IPS-18a (cell line): Measurements from ENCODE around the gene CPSF7.
"Not testable (repeated sequence)": the region's sequence is repeated elsewhere in the genome, so short reads cannot be mapped to it uniquely, and the experiment has no call there.

Experiments used
- H3K27ac ChIP-seq: one replicate; pipeline ENCODE4 v1.5.1; 2013; ENCODE audit warnings: low read length
- H3K27me3 ChIP-seq: one replicate; pipeline ENCODE4 v1.6.1; 2013; ENCODE audit warnings: mild to moderate bottlenecking, low read length; ENCODE audit not compliant: control insufficient read depth, insufficient read depth
- H3K36me3 ChIP-seq: one replicate; pipeline ENCODE4 v1.6.1; 2013; ENCODE audit warnings: low read depth, low read length; ENCODE audit not compliant: control insufficient read depth
- H3K4me1 ChIP-seq: one replicate; pipeline ENCODE4 v1.6.1; 2013; ENCODE audit warnings: low read depth, low read length; ENCODE audit not compliant: control insufficient read depth
- H3K4me3 ChIP-seq: one replicate; pipeline ENCODE4 v1.5.1; 2013; ENCODE audit warnings: low read length
- H3K9ac ChIP-seq: one replicate; pipeline ENCODE4 v1.6.1; 2013; ENCODE audit warnings: mild to moderate bottlenecking, low read length, moderate library complexity
- H3K9me3 ChIP-seq: one replicate; pipeline ENCODE4 v1.6.1; 2013; ENCODE audit warnings: low read depth, low read length; ENCODE audit not compliant: control insufficient read depth

CPSF7 gene

DNA sequence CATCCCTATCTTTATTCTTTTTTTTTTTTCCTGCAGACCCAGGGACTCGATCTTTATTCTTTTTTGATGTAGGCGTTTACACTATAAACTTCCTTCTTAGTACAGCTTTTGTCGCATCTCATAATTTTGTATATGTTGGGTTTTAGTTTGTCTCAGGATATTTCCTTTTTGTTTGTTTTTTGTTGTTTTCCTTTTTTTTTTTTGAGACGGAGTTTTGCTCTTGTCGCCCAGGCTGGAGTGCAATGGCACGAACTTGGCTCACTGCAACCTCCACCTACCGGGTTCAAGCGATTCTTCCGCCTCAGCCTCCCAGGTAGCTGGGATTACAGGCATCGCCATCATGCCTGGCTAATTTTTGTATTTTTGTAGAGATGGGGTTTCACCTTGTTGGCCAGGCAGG, 1.1 kb upstream of the CPSF7 start:
- Histone ChIP-seq H3K36me3 (peaks cover 28% of the 10 kb centered on the region), H3K4me3 (peak overlapping the region; percentile 86), H3K9ac (peak overlapping the region; percentile 98)
- not testable (repeated sequence) for H3K27ac ChIP-seq, H3K27me3 ChIP-seq, H3K4me1 ChIP-seq, H3K9me3 ChIP-seq

DNA sequence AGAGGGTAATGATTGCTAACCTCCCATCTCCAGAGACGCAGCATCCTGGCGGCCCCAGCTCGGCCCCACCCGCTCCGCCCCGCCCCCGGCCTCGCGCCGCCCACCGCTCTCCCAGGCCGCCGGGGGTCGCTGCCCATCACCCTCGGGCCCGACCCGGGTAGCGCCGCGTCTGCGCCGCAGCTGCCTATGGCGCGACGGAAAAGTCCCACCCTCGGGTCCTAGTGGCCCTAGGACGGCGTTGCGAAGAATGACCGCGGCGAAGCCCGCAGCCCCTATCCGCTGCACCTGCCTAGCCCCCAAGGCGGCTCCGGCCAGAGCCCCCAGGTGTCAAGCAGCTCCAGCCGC, 457 bp downstream of the CPSF7 start:
- H3K9ac ChIP-seq = peak overlapping the region; percentile 98
- H3K9me3 ChIP-seq = no peaks in the 10 kb centered on the region
- peaks cover 43% of the 10 kb centered on the region for H3K36me3 ChIP-seq
- no peaks in the 10 kb centered on the region for H3K4me1 ChIP-seq
- H3K4me3 ChIP-seq = peak overlapping the region; percentile 86
- peak overlapping the region; percentile 82 for H3K27ac ChIP-seq
- no peaks in the 10 kb centered on the region for H3K27me3 ChIP-seq

DNA sequence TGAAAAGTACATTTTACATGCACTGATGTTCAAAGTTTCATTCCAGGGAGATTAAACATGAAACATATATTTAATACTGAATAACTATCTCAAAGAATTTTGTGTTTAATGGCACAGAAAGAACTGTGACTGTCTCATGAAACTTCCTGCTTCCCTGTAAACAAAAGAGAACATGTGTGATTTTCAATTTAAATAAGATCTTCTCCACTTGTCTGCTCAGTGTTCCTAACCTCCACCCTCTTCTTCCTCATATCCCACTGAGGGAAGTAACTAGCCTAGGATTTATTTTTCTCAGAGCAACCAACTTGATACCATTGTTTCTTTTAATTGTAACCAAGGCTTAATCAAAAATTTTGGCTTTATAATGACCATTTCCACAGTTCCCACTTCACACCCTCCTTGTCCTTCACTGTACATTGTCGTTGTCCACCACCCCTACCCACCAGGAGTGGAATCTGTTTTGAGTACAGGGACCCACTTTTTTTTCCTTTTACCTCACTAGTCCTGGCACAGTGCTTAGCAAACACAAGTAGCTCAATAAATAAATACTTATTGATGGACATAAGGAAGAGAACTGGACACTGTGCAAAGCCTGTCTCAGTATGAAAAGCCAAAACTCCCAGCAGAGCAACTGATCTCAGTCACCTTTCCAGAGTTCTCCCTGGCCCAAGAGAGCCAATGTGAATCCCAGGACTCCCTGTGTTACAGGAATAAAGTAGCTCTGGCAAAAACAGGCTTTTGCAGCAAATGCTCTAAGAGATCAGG, 4.2 kb downstream of the CPSF7 start:
- H3K9me3 ChIP-seq = no peaks in the 10 kb centered on the region
- H3K27ac ChIP-seq = no peak overlapping the region
- H3K9ac ChIP-seq = no peak overlapping the region
- H3K27me3 ChIP-seq = no peaks in the 10 kb centered on the region
- peaks cover 76% of the 10 kb centered on the region for H3K36me3 ChIP-seq
- no peaks in the 10 kb centered on the region for H3K4me1 ChIP-seq
- H3K4me3 ChIP-seq = no peak overlapping the region

DNA sequence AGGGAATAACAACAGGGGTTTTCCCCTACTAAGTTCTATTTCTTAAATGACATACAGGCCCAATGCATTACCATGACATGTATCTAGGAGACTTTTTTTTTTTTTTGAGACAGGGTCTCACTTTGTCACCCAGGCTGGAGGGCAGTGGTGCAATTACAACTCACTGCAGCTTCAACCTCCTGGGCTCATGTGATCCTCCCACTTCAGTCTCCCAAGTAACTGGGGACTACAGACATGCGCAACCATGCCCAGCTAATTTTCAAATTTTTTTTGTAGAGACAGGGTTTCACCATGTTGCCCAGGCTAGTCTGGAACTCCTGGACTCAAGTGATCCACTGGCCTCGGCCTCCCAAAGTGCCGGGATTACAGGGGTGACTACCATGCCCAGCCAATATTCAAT, 7.5 kb downstream of the CPSF7 start:
- H3K9ac ChIP-seq = no peak overlapping the region
- H3K9me3 ChIP-seq = no peaks in the 10 kb centered on the region
- H3K27me3 ChIP-seq = no peaks in the 10 kb centered on the region
- H3K27ac ChIP-seq = no peak overlapping the region
- H3K36me3 ChIP-seq = peaks cover 93% of the 10 kb centered on the region
- H3K4me1 ChIP-seq = no peaks in the 10 kb centered on the region
- no peak overlapping the region for H3K4me3 ChIP-seq

DNA sequence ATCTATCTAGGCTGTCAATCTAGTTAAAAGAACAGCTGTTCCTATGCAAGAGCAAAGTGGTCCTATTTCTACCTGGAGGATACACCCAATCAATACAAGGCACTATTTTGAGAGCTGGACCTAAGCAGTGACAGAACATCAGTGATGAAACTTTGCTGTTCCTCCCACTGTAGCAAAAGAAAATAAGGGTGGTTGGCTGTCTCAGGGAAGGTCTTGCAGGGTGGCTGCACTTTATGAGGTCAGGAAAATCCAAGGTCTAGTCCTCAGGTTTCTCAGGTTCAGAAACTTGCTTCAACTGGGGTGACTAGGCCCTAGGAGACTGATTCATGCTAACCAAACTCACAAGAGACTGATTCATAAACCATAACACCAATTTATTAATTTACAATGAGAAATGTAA, 11.6 kb downstream of the CPSF7 start:
- Histone ChIP-seq H3K4me3 (no peak overlapping the region), H3K27me3 (no peaks in the 10 kb centered on the region), H3K27ac (no peak overlapping the region), H3K4me1 (no peaks in the 10 kb centered on the region), H3K9ac (no peak overlapping the region), H3K9me3 (no peaks in the 10 kb centered on the region), H3K36me3 (peaks cover 93% of the 10 kb centered on the region)

DNA sequence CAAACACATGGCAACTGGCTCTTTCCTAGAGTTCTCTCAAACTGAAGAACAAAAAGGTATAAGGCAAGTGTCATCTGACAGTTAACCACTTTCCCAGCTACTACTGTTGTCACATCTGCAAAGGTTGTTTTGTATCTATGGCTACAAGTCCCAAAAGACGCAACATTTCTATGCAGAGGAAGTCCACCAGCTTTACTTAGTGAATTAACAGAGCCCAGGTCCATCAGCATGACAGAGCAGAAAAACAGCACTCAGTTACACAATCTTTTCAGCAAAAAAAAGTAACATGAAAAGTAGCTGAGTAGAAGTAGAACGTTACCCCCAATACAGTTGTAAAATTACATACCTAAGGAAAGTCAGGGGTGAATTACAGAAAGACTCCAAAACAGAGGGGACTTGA, 12.1 kb downstream of the CPSF7 start:
- peaks cover 96% of the 10 kb centered on the region for H3K36me3 ChIP-seq
- H3K9me3 ChIP-seq = no peaks in the 10 kb centered on the region
- no peaks in the 10 kb centered on the region for H3K27me3 ChIP-seq
- H3K4me1 ChIP-seq = no peaks in the 10 kb centered on the region
- no peak overlapping the region for H3K27ac ChIP-seq
- no peak overlapping the region for H3K9ac ChIP-seq
- H3K4me3 ChIP-seq = no peak overlapping the region

DNA sequence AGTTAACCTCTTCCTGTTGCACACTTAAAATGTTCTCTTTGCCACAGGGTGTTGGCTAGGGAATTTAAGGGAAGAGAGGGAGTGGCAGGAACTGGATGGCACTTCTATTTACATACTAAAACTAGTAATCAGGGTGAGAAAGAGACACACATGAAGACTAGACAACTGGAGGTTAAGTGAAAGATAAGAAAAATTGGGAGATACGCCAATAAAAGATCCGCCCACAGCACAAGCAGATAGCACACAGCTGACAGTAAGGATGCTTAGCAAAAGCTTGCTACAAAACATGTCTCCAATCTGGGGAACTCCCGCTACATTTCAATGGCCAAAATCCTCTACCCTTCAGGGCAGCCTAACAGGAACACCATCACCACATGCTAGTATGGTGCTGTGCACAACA, 12.8 kb downstream of the CPSF7 start:
- Histone ChIP-seq H3K9me3 (no peaks in the 10 kb centered on the region), H3K27ac (no peak overlapping the region), H3K36me3 (peaks cover 96% of the 10 kb centered on the region), H3K4me1 (no peaks in the 10 kb centered on the region), H3K4me3 (no peak overlapping the region), H3K27me3 (no peaks in the 10 kb centered on the region), H3K9ac (no peak overlapping the region)

DNA sequence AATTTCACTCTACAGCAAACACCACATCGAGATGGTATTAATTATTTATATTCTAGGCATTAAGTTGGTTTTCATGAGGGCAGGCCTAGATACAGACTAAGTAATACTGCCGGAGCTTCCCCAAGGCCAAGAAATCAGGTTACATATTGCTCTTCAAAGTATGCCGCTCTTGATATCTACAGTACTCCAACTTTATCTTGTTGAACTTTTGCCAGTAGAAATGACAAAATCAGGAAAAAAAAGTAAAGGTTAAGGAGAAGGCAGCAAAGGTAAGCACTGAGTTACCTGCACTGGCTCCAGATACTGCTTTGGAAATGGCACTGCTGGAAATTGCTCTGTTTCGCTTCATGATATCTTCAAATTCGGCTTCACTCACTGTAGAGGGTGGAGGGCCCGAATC, 14.4 kb downstream of the CPSF7 start:
- H3K36me3 ChIP-seq = peaks cover 98% of the 10 kb centered on the region
- H3K9ac ChIP-seq = no peak overlapping the region
- no peak overlapping the region for H3K27ac ChIP-seq
- no peak overlapping the region for H3K4me3 ChIP-seq
- H3K9me3 ChIP-seq = no peaks in the 10 kb centered on the region
- H3K4me1 ChIP-seq = no peaks in the 10 kb centered on the region
- no peaks in the 10 kb centered on the region for H3K27me3 ChIP-seq

DNA sequence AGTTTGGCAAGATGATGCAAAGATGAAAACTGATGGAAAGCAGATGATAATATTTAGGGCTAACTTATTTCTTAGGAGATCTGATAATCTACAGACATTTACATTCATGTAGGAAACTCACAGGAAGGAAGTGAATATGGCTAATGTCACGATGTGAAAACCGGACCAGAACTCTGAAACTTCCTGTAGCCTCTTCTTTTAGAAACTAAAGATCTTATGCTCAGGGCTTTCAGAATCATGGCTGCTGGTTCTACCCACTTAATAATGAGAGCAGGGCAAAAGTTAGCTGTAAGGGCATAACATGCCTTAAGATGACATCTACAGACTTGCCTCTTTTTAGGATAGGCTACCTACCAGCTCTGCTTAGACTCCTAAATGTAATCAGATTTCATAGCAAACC, 15.2 kb downstream of the CPSF7 start:
- Histone ChIP-seq H3K9me3 (no peaks in the 10 kb centered on the region), H3K4me1 (no peaks in the 10 kb centered on the region), H3K27ac (no peak overlapping the region), H3K4me3 (no peak overlapping the region), H3K9ac (no peak overlapping the region), H3K36me3 (peaks cover 98% of the 10 kb centered on the region), H3K27me3 (no peaks in the 10 kb centered on the region)

DNA sequence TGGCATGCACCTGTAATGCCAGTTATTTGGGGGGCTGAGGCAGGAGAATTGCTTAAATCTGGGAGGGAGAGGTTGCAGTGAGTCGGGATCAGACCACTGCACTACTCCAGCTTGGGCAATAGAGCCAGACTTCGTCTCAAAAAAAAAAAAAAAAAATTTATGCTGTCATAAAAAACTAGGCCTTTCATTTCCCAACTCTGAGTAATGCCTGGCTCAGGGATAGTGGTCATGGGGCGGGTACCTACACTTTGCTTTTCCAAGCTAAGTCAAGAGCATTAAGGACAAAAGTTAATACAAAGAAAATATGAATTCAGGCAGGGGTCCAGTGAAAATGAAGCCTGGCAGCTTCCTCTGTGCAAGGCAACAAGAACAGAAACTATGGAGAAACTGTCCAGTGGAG, 16.3 kb downstream of the CPSF7 start:
- H3K36me3 ChIP-seq = peaks cover 93% of the 10 kb centered on the region

DNA sequence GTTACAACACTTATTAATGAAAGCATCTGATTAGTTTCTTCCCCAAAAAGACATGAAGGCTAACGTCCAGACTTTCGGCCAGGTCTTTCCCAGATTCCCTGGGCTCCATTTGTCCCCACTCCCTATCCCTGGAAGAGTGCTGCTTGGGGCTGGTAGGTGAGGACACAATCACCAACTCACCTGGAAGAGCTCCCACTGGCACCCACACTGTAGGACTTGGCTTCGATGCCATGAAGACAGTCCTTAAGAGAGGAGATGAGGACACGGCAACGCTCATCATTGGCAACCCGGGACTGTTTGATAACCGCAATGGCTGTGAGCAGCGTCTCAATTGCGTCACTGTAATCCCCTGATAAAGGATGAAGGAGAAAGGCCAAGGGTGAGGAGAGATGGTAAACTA, 18.2 kb downstream of the CPSF7 start:
- Histone ChIP-seq H3K4me1 (no peaks in the 10 kb centered on the region), H3K27ac (no peak overlapping the region), H3K4me3 (no peak overlapping the region), H3K9ac (no peak overlapping the region), H3K36me3 (peaks cover 91% of the 10 kb centered on the region), H3K27me3 (no peaks in the 10 kb centered on the region), H3K9me3 (no peaks in the 10 kb centered on the region)

More for the DNA sequence above, 16.3 kb downstream of the CPSF7 start:
- Histone ChIP-seq H3K27ac (no peak overlapping the region), H3K4me1 (no peaks in the 10 kb centered on the region), H3K4me3 (no peak overlapping the region), H3K9me3 (no peaks in the 10 kb centered on the region), H3K27me3 (no peaks in the 10 kb centered on the region), H3K9ac (no peak overlapping the region)

DNA sequence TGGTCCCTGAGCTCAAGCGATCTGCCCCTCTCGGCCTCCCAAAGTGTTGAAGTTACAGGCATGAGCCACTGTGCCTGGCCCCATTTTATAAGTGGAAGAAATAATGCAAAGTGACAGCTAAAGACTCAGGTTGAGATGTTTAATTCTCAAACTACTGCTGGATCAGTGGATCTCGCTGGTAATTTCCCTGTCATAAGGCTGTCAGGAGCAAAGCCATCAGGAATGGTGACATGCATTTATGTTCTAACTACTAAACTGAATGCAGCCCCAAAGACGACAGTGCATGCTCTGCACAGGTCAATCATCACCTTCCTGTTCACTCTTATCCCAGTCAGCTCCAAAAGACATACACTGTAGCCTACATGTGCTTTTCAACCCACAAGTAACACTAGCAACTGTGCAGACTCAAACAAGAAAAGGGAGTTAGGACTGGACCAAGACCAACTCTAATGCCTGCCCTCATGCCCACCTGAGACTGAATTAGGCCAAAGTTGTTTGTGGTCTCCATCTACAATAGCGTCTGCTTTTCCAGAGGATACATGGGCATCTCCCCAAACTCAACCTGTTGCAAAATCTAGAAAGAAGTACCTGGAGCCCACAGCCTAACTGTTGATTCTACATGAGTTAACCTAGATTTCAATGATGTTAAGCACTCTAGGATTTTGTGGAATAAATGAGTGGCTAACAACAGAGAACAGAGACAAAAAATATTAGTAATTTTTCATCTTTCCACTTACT, 22.6 kb downstream of the CPSF7 start:
- H3K27me3 ChIP-seq = no peaks in the 10 kb centered on the region
- no peak overlapping the region for H3K9ac ChIP-seq
- H3K4me3 ChIP-seq = no peak overlapping the region
- H3K27ac ChIP-seq = no peak overlapping the region
- H3K36me3 ChIP-seq = peaks cover 91% of the 10 kb centered on the region
- no peaks in the 10 kb centered on the region for H3K9me3 ChIP-seq
- no peaks in the 10 kb centered on the region for H3K4me1 ChIP-seq
